HCT116 (cell line): ENCODE data around the gene GRIK4. TPM values are rescaled to one million over a fixed set of nuclear protein-coding genes. Genes with fewer than 3 reads are reported as not detected.

Experiments
- ATAC-seq: fragments of 200-7000 bp; cut with Tn5 transposase; 2 replicates; pipeline ENCODE4 v1.9.1; 2020; ENCODE audit warnings: mild to moderate bottlenecking, moderate library complexity
- BruUV-seq: library from RNA; stranded (reverse); fragments of 400-500 nt; replicated peaks from 2 replicates; lab custom pipeline; 2021; lab: Mats Ljungman, UMichigan
- CTCF ChIA-PET: fragments of 300-600 bp; sonication (Branson Sonifier 250); formaldehyde crosslinking; loops from one replicate; lab custom pipeline; 2021; ENCODE audit warnings: antibody characterized with exemption; lab: Charles Lee
- POLR2A ChIA-PET: fragments of 300-600, 350-600 bp; sonication (Branson Sonifier 250); formaldehyde crosslinking; loops from one replicate; lab custom pipeline; 2021; ENCODE audit warnings: antibody characterized with exemption; lab: Charles Lee
- RAD21 ChIA-PET, 2 experiments: fragments of 300-600 bp; sonication (Branson Sonifier 250); formaldehyde crosslinking; loops; one replicate each; lab custom pipeline; 2023; ENCODE audit warnings: low total read pairs in 2 of 2; ENCODE audit not compliant: uncharacterized antibody in 2 of 2, unreplicated experiment in 2 of 2, low non-redundant PET in 1 of 2; lab: Charles Lee
- DNase-seq: peaks from one replicate; pipeline ENCODE4 v3.0.0-alpha.2; 2010; ENCODE audit warnings: low read depth, low spot score
- H2AFZ ChIP-seq: fragments of 200-600 bp; shearing (Covaris generic), sonication (generic); 2 replicates; pipeline ENCODE4 v1.6.1; 2017; ENCODE audit warnings: low read depth, mixed run types, mixed read lengths, antibody characterized with exemption, low read length; ENCODE audit not compliant: poor library complexity, severe bottlenecking
- H3K27ac ChIP-seq: 2 replicates; pipeline ENCODE4 v1.5.1; 2012; ENCODE audit warnings: low read depth, low read length
- H3K27me3 ChIP-seq: fragments of 200-600 bp; sonication (generic); 2 replicates; pipeline ENCODE4 v1.6.1; 2016; ENCODE audit warnings: mixed run types, low read length, mixed read lengths; ENCODE audit not compliant: insufficient read depth
- H3K36me3 ChIP-seq, 2 experiments: fragments of 200-500 bp in 1 of 2; fragments of 200-600 bp in 1 of 2; sonication (Bioruptor generic) in 1 of 2; sonication (generic) in 1 of 2; 2 replicates each; pipeline versions ENCODE4 v1.5.1 to v1.6.1; 2014 to 2016; ENCODE audit warnings: low read length in 2 of 2, inconsistent platforms in 1 of 2, mixed read lengths in 1 of 2, mixed run types in 1 of 2; ENCODE audit not compliant: insufficient read depth in 2 of 2, control insufficient read depth in 1 of 2
- H3K4me1 ChIP-seq, 2 experiments: fragments of 200-600 bp in 1 of 2; sonication (generic) in 1 of 2; 2 replicates each; pipeline versions ENCODE4 v1.5.1 to v1.6.1; 2012 to 2017; ENCODE audit warnings: low read length in 2 of 2, inconsistent platforms in 1 of 2, mild to moderate bottlenecking in 1 of 2, mixed read lengths in 1 of 2, mixed run types in 1 of 2, moderate library complexity in 1 of 2; ENCODE audit not compliant: insufficient read depth in 2 of 2, control insufficient read depth in 1 of 2
- H3K4me2 ChIP-seq: fragments of 200-600 bp; sonication (generic); 2 replicates; pipeline ENCODE4 v1.6.1; 2017; ENCODE audit warnings: mixed run types, low read length, mixed read lengths
- H3K4me3 ChIP-seq, 2 experiments: fragments of 200-600 bp in 1 of 2; sonication (generic) in 1 of 2; replicated peaks in 1 of 2; 2 replicates each; pipeline ENCODE4 v1.5.1; 2011 to 2016; ENCODE audit warnings: low read length in 2 of 2, control low read depth in 1 of 2, low read depth in 1 of 2, mild to moderate bottlenecking in 1 of 2, mixed read lengths in 1 of 2, mixed run types in 1 of 2
- H3K79me2 ChIP-seq: fragments of 200-600 bp; sonication (generic); 2 replicates; pipeline ENCODE4 v1.6.1; 2017; ENCODE audit warnings: mild to moderate bottlenecking, mixed run types, low read length, moderate library complexity, mixed read lengths; ENCODE audit not compliant: insufficient read depth
- H3K9ac ChIP-seq: fragments of 200-600 bp; sonication (generic); 2 replicates; pipeline ENCODE4 v1.6.1; 2016; ENCODE audit warnings: low read length, mixed read lengths
- H3K9me2 ChIP-seq: fragments of 200-600 bp; sonication (generic), shearing (Covaris generic); 2 replicates; pipeline ENCODE4 v1.6.1; 2017; ENCODE audit warnings: mixed run types, mild to moderate bottlenecking, moderate library complexity; ENCODE audit not compliant: insufficient read depth
- H3K9me3 ChIP-seq, 2 experiments: fragments of 200-500 bp in 1 of 2; fragments of 200-600 bp in 1 of 2; sonication (Bioruptor generic) in 1 of 2; sonication (generic) in 1 of 2; 2 replicates each; pipeline ENCODE4 v1.6.1; 2014 to 2017; ENCODE audit warnings: low read length in 2 of 2, mixed read lengths in 2 of 2, inconsistent platforms in 1 of 2, low read depth in 1 of 2, mild to moderate bottlenecking in 1 of 2, mixed run types in 1 of 2, moderate library complexity in 1 of 2; ENCODE audit not compliant: control insufficient read depth in 1 of 2, insufficient read depth in 1 of 2
- H4K20me1 ChIP-seq: fragments of 200-600 bp; sonication (generic), shearing (Covaris generic); 2 replicates; pipeline ENCODE4 v1.6.1; 2017; ENCODE audit warnings: mixed run types, mild to moderate bottlenecking, moderate library complexity; ENCODE audit not compliant: insufficient read depth
- CEBPB ChIP-seq: IDR thresholded peaks from 2 replicates; pipeline ENCODE4 v1.6.1; 2012; ENCODE audit warnings: low read depth
- ELF1 ChIP-seq: IDR thresholded peaks from 2 replicates; pipeline ENCODE4 v1.6.1; 2012; ENCODE audit warnings: low read depth, borderline replicate concordance
- FOSL1 ChIP-seq: IDR thresholded peaks from 2 replicates; pipeline ENCODE4 v1.6.1; 2012; ENCODE audit warnings: low read depth
- JUND ChIP-seq: IDR thresholded peaks from 2 replicates; pipeline ENCODE4 v1.6.1; 2012
- POLR2AphosphoS5 ChIP-seq: IDR thresholded peaks from 2 replicates; pipeline ENCODE4 v1.6.1; 2011; ENCODE audit warnings: mild to moderate bottlenecking, low read depth, low read length, moderate library complexity
- ZFX ChIP-seq: fragments of 450-650 bp; IDR thresholded peaks from 2 replicates; pipeline ENCODE4 v1.6.1; 2017
- intact Hi-C: fragments of 100-400 bp; cut with micrococcal nuclease; formaldehyde crosslinking; loops from 2 replicates; pipeline ENCODE4 v1.10.0; 2022
- total RNA-seq: library from RNA; stranded (reverse); gene quantifications from one replicate; pipeline ENCODE4 v1.2.1, GENCODE V29; 2021; ENCODE audit not compliant: unreplicated experiment
- TF ChIP-seq, protein P1 (sequence below): IDR thresholded peaks from 2 replicates; pipeline ENCODE4 v1.6.1; 2012; ENCODE audit warnings: low read depth

Gene GRIK4
- total RNA-seq, 1 experiment from 2014 or later = 0.52 TPM

GRCh38 chr11:120563703-120564572, 52.4 kb downstream of the GRIK4 start:
- Histone ChIP-seq H3K79me2 (no peaks in the 10 kb centered on the region), H3K36me3 (no peaks in the 10 kb centered on the region), H3K9me3 (no peaks in the 10 kb centered on the region), H3K9me2 (no peaks in the 10 kb centered on the region), H3K9ac (no peak overlapping the region), H3K4me3 (no peak overlapping the region), H3K27ac (no peak overlapping the region; the same call in 1 of the 2 replicates), H2AFZ (no peak overlapping the region), H3K4me2 (peak overlapping the region; percentile 14; the same call in 1 of the 2 replicates), H4K20me1 (no peaks in the 10 kb centered on the region), H3K27me3 (no peaks in the 10 kb centered on the region), H3K4me1 (peaks cover 43 to 51% of the 10 kb centered on the region in 2 experiments)
- CTCF ChIA-PET = no interaction called here
- no peak for TF ChIP-seq ZFX
- POLR2A ChIA-PET = interaction anchor here (1.4 kb wide), 1 partner anchor 17 kb away, joined by 4 read pairs; no protein-coding TSS in a partner anchor
- intact Hi-C loops = no loop called here
- DNase-seq = no peak
- RAD21 ChIA-PET = no interaction called here
- no TSS peak for BruUV-seq
- ATAC-seq = no peak

DNA sequence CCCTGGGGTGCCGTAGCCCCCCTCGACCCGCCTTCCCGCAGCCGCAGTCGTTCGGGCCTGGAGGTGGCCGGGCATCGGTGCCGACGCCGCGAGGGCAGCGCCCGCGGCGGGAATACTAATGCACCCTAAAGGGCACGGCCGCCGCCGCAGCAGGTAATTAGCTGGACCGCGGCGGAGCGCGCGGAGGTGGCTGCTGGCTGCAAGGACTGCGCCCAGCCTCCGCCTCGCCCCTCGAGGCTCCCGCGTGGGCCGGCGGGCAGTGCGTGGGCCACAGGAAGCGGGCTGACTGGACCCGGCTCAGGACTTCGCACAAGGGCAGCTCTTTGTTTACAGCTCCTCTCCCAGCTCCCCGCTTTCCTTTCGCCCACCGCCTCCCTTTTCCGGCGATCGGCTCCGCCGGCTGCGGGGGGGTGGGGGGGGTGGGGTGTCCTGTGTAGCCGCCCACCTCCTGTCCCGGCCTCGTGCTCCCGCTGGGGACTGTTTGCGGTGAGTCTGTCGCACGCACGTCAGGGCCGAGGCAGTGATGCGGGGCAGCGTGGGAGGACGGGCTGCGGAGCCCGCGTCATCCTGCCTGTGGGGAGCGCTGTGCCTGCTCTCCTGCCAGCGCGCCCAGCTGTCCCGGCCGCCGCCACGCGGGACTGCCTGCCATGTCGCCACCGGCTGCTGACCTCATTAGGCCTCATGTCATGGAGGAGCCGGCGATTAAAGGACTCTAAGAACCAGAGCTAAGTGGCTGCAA, 53.2 kb downstream of the GRIK4 start:
- intact Hi-C loops = no loop called here
- Histone ChIP-seq H3K27me3 (no peaks in the 10 kb centered on the region), H3K9me3 (no peaks in the 10 kb centered on the region), H2AFZ (peak overlapping the region; percentile 1), H3K4me3 (no peak overlapping the region), H3K9me2 (no peaks in the 10 kb centered on the region), H3K4me2 (peak overlapping the region; percentile 69), H4K20me1 (no peaks in the 10 kb centered on the region), H3K36me3 (no peaks in the 10 kb centered on the region), H3K79me2 (no peaks in the 10 kb centered on the region), H3K27ac (peak overlapping the region; percentile 69), H3K9ac (no peak overlapping the region), H3K4me1 (peaks cover 51 to 59% of the 10 kb centered on the region in 2 experiments)
- ATAC-seq (no peak), DNase-seq (no peak)
- ChIA-PET CTCF (no interaction called here), RAD21 (no interaction called here), POLR2A (no interaction called here)
- no TSS peak for BruUV-seq
- no peak for TF ChIP-seq ELF1
- TF ChIP-seq JUND = no peak
- TF ChIP-seq, protein P1, sequence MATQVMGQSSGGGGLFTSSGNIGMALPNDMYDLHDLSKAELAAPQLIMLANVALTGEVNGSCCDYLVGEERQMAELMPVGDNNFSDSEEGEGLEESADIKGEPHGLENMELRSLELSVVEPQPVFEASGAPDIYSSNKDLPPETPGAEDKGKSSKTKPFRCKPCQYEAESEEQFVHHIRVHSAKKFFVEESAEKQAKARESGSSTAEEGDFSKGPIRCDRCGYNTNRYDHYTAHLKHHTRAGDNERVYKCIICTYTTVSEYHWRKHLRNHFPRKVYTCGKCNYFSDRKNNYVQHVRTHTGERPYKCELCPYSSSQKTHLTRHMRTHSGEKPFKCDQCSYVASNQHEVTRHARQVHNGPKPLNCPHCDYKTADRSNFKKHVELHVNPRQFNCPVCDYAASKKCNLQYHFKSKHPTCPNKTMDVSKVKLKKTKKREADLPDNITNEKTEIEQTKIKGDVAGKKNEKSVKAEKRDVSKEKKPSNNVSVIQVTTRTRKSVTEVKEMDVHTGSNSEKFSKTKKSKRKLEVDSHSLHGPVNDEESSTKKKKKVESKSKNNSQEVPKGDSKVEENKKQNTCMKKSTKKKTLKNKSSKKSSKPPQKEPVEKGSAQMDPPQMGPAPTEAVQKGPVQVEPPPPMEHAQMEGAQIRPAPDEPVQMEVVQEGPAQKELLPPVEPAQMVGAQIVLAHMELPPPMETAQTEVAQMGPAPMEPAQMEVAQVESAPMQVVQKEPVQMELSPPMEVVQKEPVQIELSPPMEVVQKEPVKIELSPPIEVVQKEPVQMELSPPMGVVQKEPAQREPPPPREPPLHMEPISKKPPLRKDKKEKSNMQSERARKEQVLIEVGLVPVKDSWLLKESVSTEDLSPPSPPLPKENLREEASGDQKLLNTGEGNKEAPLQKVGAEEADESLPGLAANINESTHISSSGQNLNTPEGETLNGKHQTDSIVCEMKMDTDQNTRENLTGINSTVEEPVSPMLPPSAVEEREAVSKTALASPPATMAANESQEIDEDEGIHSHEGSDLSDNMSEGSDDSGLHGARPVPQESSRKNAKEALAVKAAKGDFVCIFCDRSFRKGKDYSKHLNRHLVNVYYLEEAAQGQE = no peak
- TF ChIP-seq FOSL1 = no peak
- TF ChIP-seq POLR2AphosphoS5 = no peak
- TF ChIP-seq CEBPB = no peak
